ENCODE measurements around the gene HSPA1B. TPM values are rescaled to one million over a fixed set of nuclear protein-coding genes. Genes with fewer than 3 reads are reported as not detected.
"Not testable (repeated sequence)": the region's sequence is repeated elsewhere in the genome, so short reads cannot be mapped to it uniquely, and the experiment has no call there.

Gene HSPA1B
- total RNA-seq, 1 experiment from 2014 or later, result 85.1 TPM

- no peak within 1 kb of the TSS for H2AK5ac ChIP-seq (ENCODE audit: insufficient read length, low read length)
- H2BK12ac ChIP-seq (ENCODE audit: insufficient read length, low read depth, low read length), result no peak within 1 kb of the TSS
- H3K9me3 ChIP-seq (ENCODE audit: control insufficient read depth, low read depth, low read length), result no peaks in the 10 kb centered on the region
- no peaks in the 10 kb centered on the region for H3K27me3 ChIP-seq (ENCODE audit: insufficient read depth, low read length)
- H3K4me1 Mint-ChIP-seq, result peaks cover 13 to 20% of the 10 kb centered on the region in 2 experiments
- peaks cover 2% of the 10 kb centered on the region for H3K27me3 Mint-ChIP-seq (ENCODE audit: low read depth)
- peaks cover 12% of the 10 kb centered on the region for H3K23me2 ChIP-seq (ENCODE audit: insufficient read length, low read depth, low read length, poor library complexity, severe bottlenecking)
- no peaks in the 10 kb centered on the region for H3K4me1 ChIP-seq (ENCODE audit: insufficient read depth, low read length)
- H4K20me1 ChIP-seq (ENCODE audit: control insufficient read depth, insufficient read depth, insufficient read length), result no peaks in the 10 kb centered on the region
- H3K27ac ChIP-seq (ENCODE audit: insufficient read length, low read depth, low read length), result peak within 1 kb of the TSS; percentile 54
- no peak within 1 kb of the TSS for H4K91ac ChIP-seq (ENCODE audit: insufficient read length, low read depth, low read length)
- no peak within 1 kb of the TSS for H2AFZ ChIP-seq (ENCODE audit: low read length)
- H2BK5ac ChIP-seq (ENCODE audit: insufficient read length, low read length), result no peak within 1 kb of the TSS
- peak within 1 kb of the TSS; percentile 84 to 98 for H3K4me3 Mint-ChIP-seq
- no peak within 1 kb of the TSS for H2BK20ac ChIP-seq (ENCODE audit: low read depth, low read length, poor library complexity, severe bottlenecking)
- peak within 1 kb of the TSS; percentile 94 for H3K4me2 ChIP-seq (ENCODE audit: insufficient read depth, insufficient read length, low read length)
- H4K8ac ChIP-seq (replicated peaks; ENCODE audit: insufficient read length, low read depth, low read length), result no peak within 1 kb of the TSS
- H3K27ac Mint-ChIP-seq, result peak within 1 kb of the TSS; percentile 91 to 97 (median 96)
- H3K79me1 ChIP-seq (ENCODE audit: insufficient read depth, low read depth, low read length, poor library complexity, severe bottlenecking), result no peaks in the 10 kb centered on the region
- H3K56ac ChIP-seq (ENCODE audit: insufficient read length, low read depth, low read length), result no peak within 1 kb of the TSS
- H4K5ac ChIP-seq (ENCODE audit: insufficient read length, low read depth, low read length), result no peak within 1 kb of the TSS
- no peaks in the 10 kb centered on the region for H3K79me2 ChIP-seq (ENCODE audit: insufficient read depth, low read length)
- H3K23ac ChIP-seq (ENCODE audit: insufficient read length, low read depth, low read length), result no peak within 1 kb of the TSS
- WGBS (ENCODE audit: extremely low coverage, insufficient read length, low lambda C conversion rate), result no CpG with 5 or more reads among the region's 64 CpGs
- TF ChIP-seq CTCF (conservative IDR thresholded peaks at IDR 0.05), result no peak
- H3K14ac ChIP-seq (ENCODE audit: insufficient read depth, low read length), result peak within 1 kb of the TSS; percentile 42; the same call in 1 of the 2 replicates
- H3K36me3 Mint-ChIP-seq (ENCODE audit: insufficient read depth in 1 of 3, low read depth in 3 of 3), result peaks cover 6 to 22% (median 17%) of the 10 kb centered on the region in 3 experiments; a peak in 6 of 7 replicates
- no peaks in the 10 kb centered on the region; a peak in 1 of 5 replicates for H3K9me3 Mint-ChIP-seq
- H3K4ac ChIP-seq (ENCODE audit: low read depth, low read length), result no peak within 1 kb of the TSS
- DNase-seq, result peak; percentile 100
- no peak within 1 kb of the TSS for H3K18ac ChIP-seq (ENCODE audit: insufficient read length, low read depth, low read length)
- no peak within 1 kb of the TSS for H3T11ph ChIP-seq (ENCODE audit: low read length)
- H3K9ac ChIP-seq (ENCODE audit: extremely low read depth, insufficient read length, low read length), result peak within 1 kb of the TSS; percentile 73
- no peak within 1 kb of the TSS for H2BK120ac ChIP-seq (ENCODE audit: low read depth, low read length, poor library complexity, severe bottlenecking)
- no peak within 1 kb of the TSS for H2BK15ac ChIP-seq (ENCODE audit: low read depth, low read length)
Measured at GRCh38 chr6:31862344-31863235, 35.1 kb downstream of the HSPA1B start, which contains the start of gene NEU1. TSS of gene NEU1 (minus strand) at chr6:31862821. CDS start at chr6:31862776, 45 bp downstream.

- H3K36me3 Mint-ChIP-seq (ENCODE audit: insufficient read depth in 1 of 3, low read depth in 3 of 3), result peaks cover 6 to 14% (median 12%) of the 10 kb centered on the region in 3 experiments; a peak in 6 of 7 replicates
- not testable (repeated sequence) for H2BK20ac ChIP-seq (ENCODE audit: low read depth, low read length, poor library complexity, severe bottlenecking); H4K8ac ChIP-seq (replicated peaks; ENCODE audit: insufficient read length, low read depth, low read length); H2AFZ ChIP-seq (ENCODE audit: low read length); H3K18ac ChIP-seq (ENCODE audit: insufficient read length, low read depth, low read length); H4K91ac ChIP-seq (ENCODE audit: insufficient read length, low read depth, low read length); H3K27ac ChIP-seq (ENCODE audit: insufficient read length, low read depth, low read length); H3K9me3 Mint-ChIP-seq; H3K4ac ChIP-seq (ENCODE audit: low read depth, low read length); H3K4me1 ChIP-seq (ENCODE audit: insufficient read depth, low read length); H4K5ac ChIP-seq (ENCODE audit: insufficient read length, low read depth, low read length); H2BK15ac ChIP-seq (ENCODE audit: low read depth, low read length); H3K56ac ChIP-seq (ENCODE audit: insufficient read length, low read depth, low read length); H2BK120ac ChIP-seq (ENCODE audit: low read depth, low read length, poor library complexity, severe bottlenecking); H2BK12ac ChIP-seq (ENCODE audit: insufficient read length, low read depth, low read length); H3K9me3 ChIP-seq (ENCODE audit: control insufficient read depth, low read depth, low read length); H3K14ac ChIP-seq (ENCODE audit: insufficient read depth, low read length); H3K27me3 Mint-ChIP-seq (ENCODE audit: low read depth); H3K9ac ChIP-seq (ENCODE audit: extremely low read depth, insufficient read length, low read length); H2BK5ac ChIP-seq (ENCODE audit: insufficient read length, low read length); H3K27me3 ChIP-seq (ENCODE audit: insufficient read depth, low read length); H3K79me1 ChIP-seq (ENCODE audit: insufficient read depth, low read depth, low read length, poor library complexity, severe bottlenecking); H2AK5ac ChIP-seq (ENCODE audit: insufficient read length, low read length); H4K20me1 ChIP-seq (ENCODE audit: control insufficient read depth, insufficient read depth, insufficient read length); H3K79me2 ChIP-seq (ENCODE audit: insufficient read depth, low read length); DNase-seq; H3K23ac ChIP-seq (ENCODE audit: insufficient read length, low read depth, low read length); H3T11ph ChIP-seq (ENCODE audit: low read length)
- H3K4me3 Mint-ChIP-seq, result peak overlapping the region; percentile 84 to 98
- peaks cover 15 to 31% of the 10 kb centered on the region in 2 experiments for H3K4me1 Mint-ChIP-seq
- Histone ChIP-seq H3K23me2 (ENCODE audit: insufficient read length, low read depth, low read length, poor library complexity, severe bottlenecking) (peaks cover 12% of the 10 kb centered on the region), H3K4me2 (ENCODE audit: insufficient read depth, insufficient read length, low read length) (peak overlapping the region; percentile 94)
- WGBS (ENCODE audit: extremely low coverage, insufficient read length, low lambda C conversion rate), result no CpG with 5 or more reads among the region's 16 CpGs
- peak overlapping the region; percentile 91 to 97 (median 96); a peak in 4 of 7 replicates for H3K27ac Mint-ChIP-seq
Measured at GRCh38 chr6:31864123-31864562, 36.6 kb downstream of the HSPA1B start.

Measured in H9 (cell line).